Lower lobe of right lung (tissue), 2 donors: Measurements from ENCODE around the gene TNFAIP2. TPM values are rescaled to one million over a fixed set of nuclear protein-coding genes. Genes with fewer than 3 reads are reported as not detected.
"Not testable (repeated sequence)": the region's sequence is repeated elsewhere in the genome, so short reads cannot be mapped to it uniquely, and the experiment has no call there.

Experiments used
- ATAC-seq, 2 donors: fragments of 200-7000 bp; cut with Tn5 transposase; one replicate each; pipeline ENCODE4 v1.9.1; 2020 to 2022; ENCODE audit warnings: mild to moderate bottlenecking in 2 of 2, moderate library complexity in 2 of 2
- DNase-seq: peaks from one replicate; pipeline ENCODE4 v3.0.0-alpha.2; 2020
- H3K27ac ChIP-seq: fragments of 200-600 bp; one replicate; pipeline ENCODE4 v1.8.0; 2022
- H3K27me3 ChIP-seq: fragments of 200-600 bp; one replicate; pipeline ENCODE4 v1.8.0; 2022; ENCODE audit warnings: low read depth
- H3K36me3 ChIP-seq: fragments of 200-600 bp; one replicate; pipeline ENCODE4 v1.8.0; 2022; ENCODE audit warnings: mild to moderate bottlenecking
- H3K4me1 ChIP-seq: fragments of 200-600 bp; one replicate; pipeline ENCODE4 v1.8.0; 2022
- H3K4me3 ChIP-seq: fragments of 200-600 bp; one replicate; pipeline ENCODE4 v1.8.0; 2022; ENCODE audit warnings: mild to moderate bottlenecking
- H3K9me3 ChIP-seq: fragments of 200-600 bp; one replicate; pipeline ENCODE4 v1.8.0; 2022
- intact Hi-C: fragments of 100-400 bp; cut with DNase I; formaldehyde crosslinking; loops from one replicate; pipeline ENCODE4 v1.11.0; 2022
- total RNA-seq: library from RNA; stranded (reverse); fragmentation: NEBNext Ultra II Directional; extraction: Animal tissue kit (Norgen Biotek cat#: 25700); gene quantifications from one replicate; pipeline ENCODE4 v1.2.1, GENCODE V29; 2021
- TF ChIP-seq, protein P1 (sequence below): fragments of 200-600 bp; IDR thresholded peaks from one replicate; pipeline ENCODE4 v1.8.0; 2022; ENCODE audit warnings: antibody characterized with exemption, mild to moderate bottlenecking
- donor health status: DM: no; HTN: yes; CAD: no; lungs with severe emphysema.

TNFAIP2 gene
- total RNA-seq, 1 donor from 2014 or later, result 254 TPM

DNA sequence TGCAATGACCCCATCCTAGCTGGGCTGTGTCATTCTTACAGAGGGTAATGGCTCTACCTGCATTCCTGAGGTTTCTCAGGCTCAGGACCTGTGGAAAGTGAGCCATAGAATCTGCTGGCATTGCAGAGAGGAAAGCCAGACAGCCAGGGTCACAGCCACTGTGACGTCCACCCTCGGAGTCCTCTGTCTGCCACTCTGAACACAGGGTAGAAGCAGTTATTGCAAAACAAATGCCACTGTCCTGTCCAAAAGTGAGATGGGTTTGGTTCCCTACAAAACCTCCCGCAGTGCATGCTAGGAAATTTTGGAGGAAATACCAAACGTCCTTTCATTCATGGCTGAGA is 37.8 kb downstream of the TNFAIP2 start:
- intact Hi-C loops, result no loop called here
- no peaks in the 10 kb centered on the region for H3K36me3 ChIP-seq
- DNase-seq, result no peak
- H3K27me3 ChIP-seq, result no peaks in the 10 kb centered on the region
- no peak for ATAC-seq
- no peaks in the 10 kb centered on the region for H3K4me1 ChIP-seq
- no peak overlapping the region for H3K4me3 ChIP-seq
- H3K27ac ChIP-seq, result no peak overlapping the region
- TF ChIP-seq, protein P1, sequence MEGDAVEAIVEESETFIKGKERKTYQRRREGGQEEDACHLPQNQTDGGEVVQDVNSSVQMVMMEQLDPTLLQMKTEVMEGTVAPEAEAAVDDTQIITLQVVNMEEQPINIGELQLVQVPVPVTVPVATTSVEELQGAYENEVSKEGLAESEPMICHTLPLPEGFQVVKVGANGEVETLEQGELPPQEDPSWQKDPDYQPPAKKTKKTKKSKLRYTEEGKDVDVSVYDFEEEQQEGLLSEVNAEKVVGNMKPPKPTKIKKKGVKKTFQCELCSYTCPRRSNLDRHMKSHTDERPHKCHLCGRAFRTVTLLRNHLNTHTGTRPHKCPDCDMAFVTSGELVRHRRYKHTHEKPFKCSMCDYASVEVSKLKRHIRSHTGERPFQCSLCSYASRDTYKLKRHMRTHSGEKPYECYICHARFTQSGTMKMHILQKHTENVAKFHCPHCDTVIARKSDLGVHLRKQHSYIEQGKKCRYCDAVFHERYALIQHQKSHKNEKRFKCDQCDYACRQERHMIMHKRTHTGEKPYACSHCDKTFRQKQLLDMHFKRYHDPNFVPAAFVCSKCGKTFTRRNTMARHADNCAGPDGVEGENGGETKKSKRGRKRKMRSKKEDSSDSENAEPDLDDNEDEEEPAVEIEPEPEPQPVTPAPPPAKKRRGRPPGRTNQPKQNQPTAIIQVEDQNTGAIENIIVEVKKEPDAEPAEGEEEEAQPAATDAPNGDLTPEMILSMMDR, result no peak
- no peaks in the 10 kb centered on the region for H3K9me3 ChIP-seq

DNA sequence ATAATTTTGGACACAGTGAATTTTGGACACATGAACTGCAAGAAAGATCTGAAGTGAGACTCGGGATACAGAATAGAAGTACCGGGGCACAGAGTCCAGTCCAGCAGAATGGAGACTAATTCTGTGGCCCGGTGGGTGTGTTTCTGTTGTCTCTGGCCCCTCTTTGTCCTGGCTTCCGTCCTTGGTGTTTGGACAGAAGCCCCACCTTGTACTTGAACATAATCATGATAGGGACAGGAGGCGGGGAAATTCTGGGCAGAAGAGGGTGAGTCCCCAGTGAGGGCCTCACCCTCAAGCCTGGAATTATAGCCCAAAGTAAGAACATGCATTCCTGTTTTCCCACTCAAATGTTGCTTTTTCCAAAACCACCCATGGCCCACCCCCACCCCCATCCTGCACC is 39.9 kb downstream of the TNFAIP2 start:
- DNase-seq, result no peak
- Histone ChIP-seq H3K27me3 (no peaks in the 10 kb centered on the region), H3K4me1 (no peaks in the 10 kb centered on the region), H3K4me3 (no peak overlapping the region), H3K36me3 (no peaks in the 10 kb centered on the region), H3K9me3 (no peaks in the 10 kb centered on the region), H3K27ac (no peak overlapping the region)
- TF ChIP-seq, protein P1, result no peak
- intact Hi-C loops, result no loop called here
- no peak for ATAC-seq

DNA sequence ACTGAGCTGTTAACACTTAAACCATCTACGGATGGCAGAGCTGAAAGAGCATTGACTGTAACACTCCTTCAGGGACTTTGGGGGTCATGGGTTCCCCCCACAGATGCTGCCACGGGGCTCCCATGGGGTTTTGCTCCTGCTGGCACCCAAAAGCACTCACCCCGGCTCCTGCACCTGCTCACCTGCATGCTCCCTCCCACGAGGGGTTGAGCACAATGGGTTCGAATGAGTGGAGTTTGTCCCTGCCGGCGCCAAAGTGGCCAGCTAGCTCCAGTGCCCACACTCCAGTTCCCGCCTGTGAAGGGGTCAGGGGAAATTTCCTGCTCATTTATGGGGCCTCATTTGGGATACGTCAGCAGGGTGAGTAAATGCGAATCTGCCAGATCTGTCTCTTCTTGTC is 40.7 kb downstream of the TNFAIP2 start:
- no peaks in the 10 kb centered on the region for H3K36me3 ChIP-seq
- no peaks in the 10 kb centered on the region for H3K27me3 ChIP-seq
- ATAC-seq (no peak), DNase-seq (no peak)
- no peaks in the 10 kb centered on the region for H3K4me1 ChIP-seq
- no peak overlapping the region for H3K4me3 ChIP-seq
- no peaks in the 10 kb centered on the region for H3K9me3 ChIP-seq
- H3K27ac ChIP-seq, result no peak overlapping the region
- TF ChIP-seq, protein P1, result no peak
- intact Hi-C loops, result no loop called here

DNA sequence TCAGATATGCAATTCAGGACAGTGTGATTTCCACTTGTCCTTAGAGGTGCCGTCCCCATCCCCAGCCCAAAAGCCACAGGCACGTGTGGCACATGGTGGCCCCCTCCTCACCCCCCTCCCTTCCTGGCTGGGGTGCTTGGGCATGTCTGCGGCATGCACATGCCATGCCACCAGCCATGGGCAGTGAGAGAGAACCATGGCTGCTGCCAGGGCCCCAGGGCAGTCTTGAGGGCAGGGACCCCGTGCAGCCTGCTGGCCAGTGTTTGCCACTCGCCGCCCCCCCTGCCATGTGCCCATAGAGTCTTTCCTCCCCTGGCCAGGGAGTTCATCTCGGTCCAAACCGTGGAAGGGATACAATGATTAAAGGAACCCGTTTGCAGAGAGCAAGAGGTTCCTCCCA is 41.5 kb downstream of the TNFAIP2 start:
- H3K4me3 ChIP-seq, result no peak overlapping the region
- no peaks in the 10 kb centered on the region for H3K36me3 ChIP-seq
- H3K4me1 ChIP-seq, result no peaks in the 10 kb centered on the region
- intact Hi-C loops, result no loop called here
- H3K27ac ChIP-seq, result no peak overlapping the region
- no peaks in the 10 kb centered on the region for H3K9me3 ChIP-seq
- TF ChIP-seq, protein P1, result no peak
- DNase-seq (no peak), ATAC-seq (no peak)
- no peaks in the 10 kb centered on the region for H3K27me3 ChIP-seq

DNA sequence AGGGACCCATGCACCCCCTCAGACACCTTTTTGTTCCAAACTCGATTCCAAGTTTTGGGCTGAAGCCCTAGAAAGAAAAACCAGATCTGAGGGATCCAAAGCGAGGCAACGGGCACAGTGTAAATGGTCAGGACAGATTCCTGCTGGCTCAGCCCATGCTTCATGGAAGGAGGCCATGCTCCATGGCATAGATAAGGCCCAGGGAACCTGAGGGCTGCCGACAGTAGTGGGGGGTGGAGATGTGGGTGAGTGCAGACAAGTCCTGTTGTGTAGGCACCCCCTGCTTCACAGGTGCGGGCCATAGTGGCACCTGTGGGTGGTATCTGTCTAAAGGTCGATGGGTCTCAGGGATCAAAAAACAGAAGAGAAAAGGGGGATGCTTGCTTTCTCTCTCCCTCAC is 42.1 kb downstream of the TNFAIP2 start:
- no peak overlapping the region for H3K27ac ChIP-seq
- intact Hi-C loops, result no loop called here
- no peak overlapping the region for H3K4me3 ChIP-seq
- no peaks in the 10 kb centered on the region for H3K4me1 ChIP-seq
- H3K27me3 ChIP-seq, result no peaks in the 10 kb centered on the region
- TF ChIP-seq, protein P1, result no peak
- no peak for ATAC-seq
- H3K36me3 ChIP-seq, result no peaks in the 10 kb centered on the region
- peaks cover 4% of the 10 kb centered on the region for H3K9me3 ChIP-seq
- no peak for DNase-seq

DNA sequence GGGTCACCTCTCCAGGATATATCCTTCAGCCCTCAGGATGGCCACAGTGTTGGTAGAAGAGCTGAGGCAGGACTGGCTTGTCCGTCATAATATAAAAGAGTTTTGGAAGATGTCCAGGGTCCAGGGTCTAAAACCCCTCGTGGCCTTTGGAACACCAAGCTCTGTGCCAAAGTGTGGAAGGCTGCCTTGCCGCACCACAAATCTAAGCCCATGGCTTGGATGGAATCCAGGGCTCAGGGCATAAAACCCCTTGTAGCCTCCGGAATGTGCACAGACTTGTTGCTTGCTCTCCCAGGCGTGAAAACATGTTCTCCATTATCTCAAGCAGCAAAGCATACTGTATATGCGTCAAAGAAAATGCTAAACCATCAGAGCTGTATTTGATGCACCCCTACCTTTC is 46.7 kb downstream of the TNFAIP2 start:
- TF ChIP-seq, protein P1, result no peak
- DNase-seq (no peak), ATAC-seq (no peak)
- Histone ChIP-seq H3K27me3 (no peaks in the 10 kb centered on the region), H3K9me3 (peaks cover 18% of the 10 kb centered on the region), H3K4me1 (no peaks in the 10 kb centered on the region), H3K36me3 (no peaks in the 10 kb centered on the region), H3K27ac (no peak overlapping the region), H3K4me3 (no peak overlapping the region)
- intact Hi-C loops, result no loop called here

DNA sequence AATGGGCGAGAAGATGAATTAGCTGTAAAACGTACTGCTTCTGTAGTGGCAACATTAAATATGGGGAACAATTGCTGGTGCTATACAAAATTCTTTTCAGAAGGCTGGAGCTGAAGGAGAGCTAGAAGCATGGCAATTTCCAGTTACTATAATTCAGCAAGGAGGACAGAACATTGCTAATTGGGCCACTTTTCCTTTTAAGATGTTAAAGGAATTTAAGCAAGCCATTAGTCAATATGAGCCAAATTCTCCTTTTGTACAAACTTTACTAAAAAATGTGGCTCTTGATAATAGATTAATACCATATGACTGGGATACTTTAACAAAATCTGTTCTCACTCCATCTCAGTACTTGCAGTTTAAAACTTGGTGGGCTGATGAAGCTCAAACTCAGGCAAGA is 47.9 kb downstream of the TNFAIP2 start:
- H3K27ac ChIP-seq, DNase-seq, intact Hi-C loops: not testable (repeated sequence)

More for the DNA sequence above, 47.9 kb downstream of the TNFAIP2 start:
- H3K9me3 ChIP-seq, result peaks cover 18% of the 10 kb centered on the region
- not testable (repeated sequence) for H3K4me3 ChIP-seq, ATAC-seq, H3K36me3 ChIP-seq, H3K4me1 ChIP-seq, H3K27me3 ChIP-seq
